ENCODE results near the gene TIMM22. TPM values are rescaled to one million over a fixed set of nuclear protein-coding genes. Genes with fewer than 3 reads are reported as not detected.

Gene TIMM22
- total and polyA plus RNA-seq, 7 donors: 8.0 to 27.2 (median 14.9) TPM

- intact Hi-C loops (cut with DNase I): loop anchor here in 1 of 2 donors (10.0 kb wide), 1 partner anchor 46 kb away; no protein-coding TSS in a partner anchor
Observed at GRCh38 chr17:1050996-1051925, 54.3 kb downstream of the TIMM22 start.

More at GRCh38 chr17:1050996-1051925, 54.3 kb downstream of the TIMM22 start:
- no peak overlapping the region for H3K4me3 ChIP-seq
- no peaks in the 10 kb centered on the region for H3K27me3 ChIP-seq (ENCODE audit: insufficient read depth in 3 of 3, low read length in 2 of 3)
- H3K4me1 ChIP-seq: peaks cover 5% of the 10 kb centered on the region
- peaks cover 0 to 33% of the 10 kb centered on the region in 2 donors for H3K36me3 ChIP-seq (ENCODE audit: insufficient read depth in 1 of 2, low read depth in 1 of 2)
- no peak for TF ChIP-seq CTCF (IDR thresholded peaks at IDR 0.05)
- no peak overlapping the region for H3K27ac ChIP-seq
- 88 to 93% (median 90%) methylated on average over 33 of the region's 33 CpGs for WGBS, 3 donors
- DNase-seq: peak; percentile 6 to 44
- no peaks in the 10 kb centered on the region for H3K9me3 ChIP-seq
- no peak for ATAC-seq

Other genes with a start within 250 kb of the TIMM22 start
- gene GEMIN4, start 244.9 kb upstream of the TIMM22 start, total RNA-seq: 10 to 100 TPM; 11.2 to 21.9 (median 14.8) TPM
- gene GEMIN4, start 244.9 kb upstream of the TIMM22 start, polyA plus RNA-seq: 10 to 100 TPM in 2 of 3 donors, 1 to 10 TPM in 1; 7.2 to 12.6 (median 11.4) TPM
- gene GLOD4, start 214.8 kb upstream of the TIMM22 start, total RNA-seq: 10 to 100 TPM; 18.5 to 25.2 (median 20.8) TPM
- gene GLOD4, start 214.8 kb upstream of the TIMM22 start, polyA plus RNA-seq: 10 to 100 TPM; 13.5 to 29.2 (median 21.7) TPM
- gene MRM3, start 214.8 kb upstream of the TIMM22 start, total RNA-seq: 10 to 100 TPM; 17.2 to 30.1 (median 19.5) TPM
- 10 to 100 TPM; 25.9 to 36.2 (median 28.3) TPM for gene MRM3, start 214.8 kb upstream of the TIMM22 start, polyA plus RNA-seq
- gene NXN, start 17.4 kb upstream of the TIMM22 start, total RNA-seq: 10 to 100 TPM; 72.8 to 79.4 (median 74.1) TPM
- gene NXN, start 17.4 kb upstream of the TIMM22 start, polyA plus RNA-seq: 10 to 100 TPM; 33.4 to 92.5 (median 52.2) TPM
- 10 to 100 TPM in 3 of 4 donors, 1 to 10 TPM in 1; 9.8 to 25.4 (median 16.2) TPM for gene ABR, start 182.9 kb downstream of the TIMM22 start, total RNA-seq
- gene ABR, start 182.9 kb downstream of the TIMM22 start, polyA plus RNA-seq: 1 to 10 TPM; 5.8 to 8.5 (median 8.1) TPM